GM19035 (cell line): ENCODE data around the gene RASD2.

Experiments used
- ATAC-seq: cut with Tn5 transposase; IDR thresholded peaks from one replicate; pipeline ENCODE4 v1.9.1; 2021; ENCODE audit not compliant: unreplicated experiment

RASD2 gene

GRCh38 chr22:35580351-35581022 is 39.9 kb downstream of the RASD2 start:
- ATAC-seq = no peak

GRCh38 chr22:35581023-35581413 is 40.4 kb downstream of the RASD2 start:
- no peak for ATAC-seq

DNA sequence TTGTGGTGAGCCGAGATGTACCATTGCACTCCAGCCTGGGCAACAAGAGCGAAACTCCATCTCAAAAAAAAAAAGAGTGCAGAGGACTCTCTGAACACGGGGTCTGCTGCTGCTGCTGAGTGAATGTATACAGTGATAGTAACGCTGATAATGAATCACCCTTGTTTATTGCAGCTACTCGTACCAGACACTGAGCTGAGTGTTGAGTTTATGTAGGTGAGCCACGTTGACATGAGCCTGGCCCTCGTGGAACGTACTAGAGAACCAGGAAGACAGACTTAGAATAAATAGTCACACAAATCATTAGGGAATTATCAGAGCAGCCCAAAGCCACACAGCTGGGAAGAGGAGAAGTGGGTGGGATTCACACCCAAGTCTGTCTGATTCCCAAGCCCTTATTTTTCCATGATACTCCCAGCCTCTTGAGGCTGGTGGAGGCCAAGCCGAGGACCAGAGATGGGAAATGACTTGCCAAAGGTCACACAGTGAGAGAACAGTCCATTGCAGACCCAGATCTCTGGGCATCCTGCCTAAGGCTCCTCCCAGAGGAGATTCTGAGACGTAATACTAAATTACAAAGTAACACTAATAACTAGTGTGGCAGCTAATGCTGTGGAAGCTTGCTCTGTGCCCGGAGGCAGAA is 41.7 kb downstream of the RASD2 start:
- ATAC-seq = no peak

DNA sequence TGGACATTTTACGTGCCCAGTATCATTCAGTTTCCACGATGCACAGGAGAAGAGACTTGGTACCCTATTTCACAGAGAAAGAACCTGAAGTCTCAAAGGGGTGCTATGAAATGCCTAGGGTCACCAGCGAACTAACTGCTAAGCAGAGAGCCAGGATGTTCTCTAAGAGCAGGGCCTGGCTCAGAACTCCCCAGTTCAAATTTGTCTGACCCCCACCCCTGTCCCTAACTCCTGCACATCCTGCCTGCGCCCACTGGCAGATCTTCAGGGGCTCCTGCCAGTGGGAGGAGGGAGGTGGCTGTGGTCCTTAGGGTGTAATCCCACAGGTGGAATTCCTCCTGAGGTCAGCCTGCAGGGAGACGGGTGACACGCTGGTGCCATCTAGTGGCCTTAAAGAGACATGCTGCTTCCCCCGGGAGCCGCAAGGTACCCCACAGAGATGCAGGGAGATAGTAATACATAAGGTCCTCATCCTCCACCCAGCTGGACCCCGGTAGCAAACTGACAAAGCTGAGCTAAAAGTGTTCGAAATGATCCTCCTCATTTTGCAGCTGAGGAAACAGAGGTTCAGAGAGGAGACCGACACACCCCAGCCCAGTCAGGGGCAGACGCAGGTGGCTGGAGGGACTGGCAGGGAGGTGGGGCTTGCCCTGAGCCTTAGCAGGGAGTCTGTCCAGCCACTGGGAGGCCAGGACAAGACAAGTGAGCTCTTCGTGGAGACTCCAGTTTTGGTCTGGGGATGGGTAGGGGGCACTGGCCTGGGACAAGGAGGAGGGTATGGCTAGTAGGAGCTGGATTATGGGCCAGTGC is 42.4 kb downstream of the RASD2 start:
- ATAC-seq = no peak

DNA sequence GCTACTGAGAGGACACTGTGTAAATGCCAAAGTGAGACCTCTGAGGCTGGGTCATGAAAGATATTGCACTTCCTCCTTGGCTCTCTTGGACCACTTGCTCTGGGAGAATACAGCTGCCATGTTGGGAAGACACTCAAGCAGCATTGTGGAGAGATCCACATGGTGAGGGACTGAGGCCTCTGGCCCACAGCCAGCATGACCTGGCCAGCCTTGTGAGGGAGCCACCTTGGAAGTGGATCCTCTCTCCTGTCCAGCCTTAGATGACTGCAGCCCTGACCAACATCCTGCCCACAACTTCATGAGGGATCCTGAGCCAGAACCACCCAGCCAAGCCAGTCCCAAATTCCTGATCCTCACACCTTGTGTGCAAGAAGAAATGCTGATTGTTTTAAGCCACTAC is 46.1 kb downstream of the RASD2 start:
- no peak for ATAC-seq

- ATAC-seq = no peak
Measured at GRCh38 chr22:35587447-35587870, 46.8 kb downstream of the RASD2 start.

DNA sequence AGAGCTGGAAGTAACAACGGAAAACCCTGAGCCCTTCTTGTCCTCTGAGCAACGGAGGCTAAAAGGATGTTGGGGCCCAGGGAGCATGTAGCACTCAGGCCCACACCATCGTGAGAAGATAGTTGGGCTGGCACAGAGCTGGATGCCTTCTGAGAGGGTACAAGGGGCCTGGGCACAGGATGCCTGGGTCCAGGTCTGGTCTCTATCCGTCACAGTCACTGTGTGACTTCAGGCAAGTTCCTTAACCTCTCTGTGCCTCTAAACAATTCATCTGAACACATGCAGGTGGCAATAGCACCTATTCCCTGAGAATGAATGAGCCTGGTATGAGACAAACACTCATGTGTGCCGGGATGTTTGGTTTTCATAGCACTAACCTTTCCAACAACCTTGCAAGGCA is 47.3 kb downstream of the RASD2 start:
- ATAC-seq = no peak

- no peak for ATAC-seq
Measured at GRCh38 chr22:35589071-35589755, 48.6 kb downstream of the RASD2 start.

DNA sequence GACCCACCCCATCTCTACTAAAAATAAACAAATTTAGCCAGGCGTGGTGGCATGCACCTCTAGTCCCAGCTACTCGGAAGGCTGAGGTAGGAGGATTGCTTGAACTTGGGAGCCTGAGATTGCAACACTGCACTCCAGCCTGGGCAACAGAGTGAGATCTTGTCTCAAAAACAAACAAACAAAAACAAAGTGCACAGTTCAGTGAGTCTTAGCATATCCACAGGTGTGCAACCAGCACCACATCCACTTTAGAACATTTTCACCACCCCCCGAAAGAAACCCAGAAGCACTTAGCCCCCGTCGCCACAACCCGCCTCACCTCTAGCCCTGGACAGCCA is 49.1 kb downstream of the RASD2 start:
- ATAC-seq = no peak

DNA sequence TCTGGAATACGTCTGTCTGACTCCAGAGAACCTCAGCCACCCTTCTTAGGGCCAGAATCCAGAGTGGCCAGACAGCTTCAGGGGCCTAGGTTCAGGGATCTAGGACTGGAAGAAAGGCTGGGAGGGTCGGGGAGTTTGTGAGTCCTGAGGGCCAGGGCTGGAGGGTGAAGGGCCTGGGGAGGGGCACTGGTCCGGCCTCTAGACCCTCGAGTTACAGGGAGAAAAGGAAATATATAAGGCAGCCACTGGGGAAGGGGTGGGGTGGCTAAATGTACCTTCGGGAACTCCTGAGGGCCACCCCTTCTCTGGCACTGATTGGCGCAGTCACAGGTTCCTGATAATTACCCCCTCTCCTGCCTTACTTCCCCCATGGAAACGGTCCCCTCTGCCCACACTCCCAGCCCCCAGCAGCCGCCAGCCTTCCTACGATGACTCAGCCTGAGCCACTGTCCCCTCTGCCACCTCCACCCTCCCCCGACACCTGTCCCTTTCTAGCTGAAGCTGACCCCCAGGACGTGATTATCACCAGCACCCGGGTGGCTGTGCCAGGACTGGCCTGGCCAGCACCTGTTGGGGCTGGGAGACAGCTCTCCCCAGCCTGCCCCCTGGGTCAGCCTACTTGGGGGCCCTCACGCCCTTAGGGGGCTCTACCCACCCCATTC is 50.1 kb downstream of the RASD2 start:
- no peak for ATAC-seq

GRCh38 chr22:35591714-35592417 is 51.2 kb downstream of the RASD2 start:
- ATAC-seq = no peak

GRCh38 chr22:35592418-35592967 is 51.9 kb downstream of the RASD2 start:
- ATAC-seq = no peak

DNA sequence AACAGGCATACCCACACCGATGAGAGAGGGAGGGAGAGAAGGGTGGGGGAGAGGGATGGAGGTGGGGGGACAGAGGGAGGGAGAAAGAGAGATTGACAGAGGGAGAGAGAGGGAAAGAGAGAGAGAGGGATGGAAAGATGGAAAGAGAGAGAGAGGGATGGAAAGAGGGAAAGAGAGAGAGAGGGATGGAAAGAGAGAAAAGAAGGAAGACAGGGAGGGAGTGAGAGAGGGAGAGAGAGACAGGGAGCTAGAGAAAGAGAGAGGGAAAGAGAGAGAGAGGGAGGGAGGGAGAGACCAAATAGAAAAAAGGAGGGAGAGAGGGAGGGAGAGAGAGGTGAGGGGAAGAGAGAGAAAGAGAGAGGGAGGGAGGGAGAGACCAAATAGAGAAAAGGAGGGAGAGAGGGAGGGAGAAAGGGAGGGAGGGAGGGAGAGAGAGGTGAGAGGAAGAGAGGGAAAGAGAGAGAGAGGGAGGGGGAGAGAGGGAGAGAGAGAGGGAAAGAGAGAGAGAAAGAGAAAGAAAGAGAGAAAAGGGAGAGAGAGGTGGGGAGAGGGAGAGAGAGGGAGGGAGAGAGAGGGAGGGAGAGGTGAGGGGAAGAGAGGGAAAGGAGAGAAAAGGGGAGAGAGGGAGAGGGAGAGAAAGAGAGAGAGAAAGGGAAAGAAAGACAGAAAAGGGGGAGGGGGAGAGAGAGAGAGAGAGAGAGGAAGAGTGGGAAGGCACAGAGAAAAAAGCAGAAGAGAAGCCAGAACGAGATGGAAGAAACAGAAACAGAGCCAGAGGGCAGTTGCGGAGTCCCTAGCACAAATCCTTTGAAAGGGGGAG is 52.6 kb downstream of the RASD2 start:
- ATAC-seq = no peak

- ATAC-seq = no peak
Measured at GRCh38 chr22:35593891-35594470, 53.4 kb downstream of the RASD2 start.

DNA sequence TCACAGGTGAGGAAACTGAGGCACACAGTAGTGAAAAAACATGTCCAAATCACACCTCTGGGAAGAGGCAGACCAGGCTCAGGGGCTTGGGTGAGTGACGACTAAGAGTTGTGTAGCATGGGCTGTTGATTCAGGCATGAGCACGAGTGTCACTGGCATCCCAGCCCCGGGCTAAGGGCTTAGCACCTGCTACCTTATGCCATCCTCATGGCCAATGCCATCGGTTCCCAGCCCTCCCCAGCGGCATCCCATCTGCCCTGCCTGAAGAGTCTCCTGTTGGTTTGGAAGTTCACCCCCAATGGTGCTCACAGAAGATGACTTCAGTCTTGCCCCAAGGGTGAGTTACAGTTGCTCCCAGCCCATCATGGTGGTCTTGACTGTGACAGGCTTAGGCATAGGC is 54.1 kb downstream of the RASD2 start:
- no peak for ATAC-seq

DNA sequence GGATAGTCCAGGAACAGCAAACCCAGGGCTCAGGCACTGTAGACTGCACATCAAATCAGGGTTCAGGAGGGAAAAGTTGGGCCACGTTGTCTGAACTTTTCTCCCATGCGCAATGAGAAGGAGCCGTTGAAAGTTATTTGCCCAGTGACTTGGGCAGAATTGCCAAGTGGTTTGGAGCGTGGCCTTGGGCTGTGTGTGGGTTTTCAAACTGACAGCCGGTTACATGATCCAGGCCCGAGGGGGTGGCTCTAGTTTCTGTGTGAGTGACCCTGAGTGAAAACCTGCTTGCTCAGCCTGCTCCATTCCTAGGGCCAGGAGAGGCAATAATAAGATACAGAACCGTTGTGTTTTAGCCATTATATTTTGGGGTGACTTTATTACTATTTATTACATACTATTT is 56.2 kb downstream of the RASD2 start:
- no peak for ATAC-seq

- ATAC-seq = no peak
Measured at GRCh38 chr22:35597692-35598395, 57.2 kb downstream of the RASD2 start.

- ATAC-seq = no peak
Measured at GRCh38 chr22:35598396-35598710, 57.7 kb downstream of the RASD2 start.

- ATAC-seq = no peak
Measured at GRCh38 chr22:35599364-35599763, 58.7 kb downstream of the RASD2 start.
